ENCODE data around the gene EXOC1L.
A peak's percentile ranks its signal among the peaks of the same experiment; 100 is the strongest.

The EXOC1L gene

GRCh38 chr4:55859711-55860110 is 40.1 kb downstream of the EXOC1L start:
- intact Hi-C loops (cut with DNase I; ENCODE audit: low total_unique reads), result loop anchor here (10.0 kb wide), 2 partner anchors 465 to 515 kb away; partner anchors contain the start of genes SRD5A3 and TMEM165
- DNase-seq, result no peak
- Histone ChIP-seq H3K4me1 (peaks cover 0 to 8% (median 5%) of the 10 kb centered on the region in 4 donors), H3K27ac (no peak overlapping the region), H3K9me3 (no peaks in the 10 kb centered on the region), H3K4me3 (no peak overlapping the region), H3K36me3 (peaks cover 4 to 40% (median 6%) of the 10 kb centered on the region in 3 donors), H3K27me3 (no peaks in the 10 kb centered on the region)
- TF ChIP-seq, protein P1, sequence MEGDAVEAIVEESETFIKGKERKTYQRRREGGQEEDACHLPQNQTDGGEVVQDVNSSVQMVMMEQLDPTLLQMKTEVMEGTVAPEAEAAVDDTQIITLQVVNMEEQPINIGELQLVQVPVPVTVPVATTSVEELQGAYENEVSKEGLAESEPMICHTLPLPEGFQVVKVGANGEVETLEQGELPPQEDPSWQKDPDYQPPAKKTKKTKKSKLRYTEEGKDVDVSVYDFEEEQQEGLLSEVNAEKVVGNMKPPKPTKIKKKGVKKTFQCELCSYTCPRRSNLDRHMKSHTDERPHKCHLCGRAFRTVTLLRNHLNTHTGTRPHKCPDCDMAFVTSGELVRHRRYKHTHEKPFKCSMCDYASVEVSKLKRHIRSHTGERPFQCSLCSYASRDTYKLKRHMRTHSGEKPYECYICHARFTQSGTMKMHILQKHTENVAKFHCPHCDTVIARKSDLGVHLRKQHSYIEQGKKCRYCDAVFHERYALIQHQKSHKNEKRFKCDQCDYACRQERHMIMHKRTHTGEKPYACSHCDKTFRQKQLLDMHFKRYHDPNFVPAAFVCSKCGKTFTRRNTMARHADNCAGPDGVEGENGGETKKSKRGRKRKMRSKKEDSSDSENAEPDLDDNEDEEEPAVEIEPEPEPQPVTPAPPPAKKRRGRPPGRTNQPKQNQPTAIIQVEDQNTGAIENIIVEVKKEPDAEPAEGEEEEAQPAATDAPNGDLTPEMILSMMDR (IDR thresholded peaks at IDR 0.05), result no peak

DNA sequence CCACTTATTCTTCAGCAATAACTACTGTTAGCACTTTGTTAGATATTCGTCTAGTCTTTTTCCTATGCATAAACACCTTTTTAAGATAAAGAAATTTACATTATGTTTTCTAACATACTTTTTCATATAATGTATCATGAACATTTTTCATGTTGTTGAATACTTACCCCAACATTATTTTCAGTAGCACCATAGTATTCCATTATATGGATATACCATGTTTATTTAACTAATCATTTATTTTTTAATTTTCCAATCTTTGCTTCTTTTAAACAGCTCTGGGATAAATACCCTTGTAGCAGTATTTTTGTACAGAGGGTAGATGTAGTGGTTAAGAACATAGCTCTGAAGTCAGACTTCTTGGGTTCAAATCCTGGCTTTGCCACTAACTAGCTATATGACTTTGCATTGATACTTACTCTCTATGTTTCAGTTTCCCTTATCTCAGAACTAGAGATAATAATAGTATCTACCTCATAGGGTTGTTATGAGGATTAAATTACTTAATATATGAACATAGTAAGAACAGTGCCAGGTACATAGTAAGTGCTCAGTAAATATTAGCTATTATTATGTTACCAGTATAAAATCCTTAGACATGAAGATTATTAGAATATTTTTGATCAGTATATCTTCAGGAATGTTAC is 45.1 kb downstream of the EXOC1L start:
- Histone ChIP-seq H3K27ac (peak overlapping the region; percentile 47 to 71), H3K27me3 (no peaks in the 10 kb centered on the region), H3K36me3 (peaks cover 17 to 51% (median 22%) of the 10 kb centered on the region in 3 donors), H3K4me3 (no peak overlapping the region), H3K4me1 (peaks cover 0 to 23% (median 12%) of the 10 kb centered on the region in 4 donors), H3K9me3 (no peaks in the 10 kb centered on the region)
- DNase-seq, result no peak
- TF ChIP-seq, protein P1 (IDR thresholded peaks at IDR 0.05), result no peak
- intact Hi-C loops (cut with DNase I; ENCODE audit: low total_unique reads), result no loop called here

DNA sequence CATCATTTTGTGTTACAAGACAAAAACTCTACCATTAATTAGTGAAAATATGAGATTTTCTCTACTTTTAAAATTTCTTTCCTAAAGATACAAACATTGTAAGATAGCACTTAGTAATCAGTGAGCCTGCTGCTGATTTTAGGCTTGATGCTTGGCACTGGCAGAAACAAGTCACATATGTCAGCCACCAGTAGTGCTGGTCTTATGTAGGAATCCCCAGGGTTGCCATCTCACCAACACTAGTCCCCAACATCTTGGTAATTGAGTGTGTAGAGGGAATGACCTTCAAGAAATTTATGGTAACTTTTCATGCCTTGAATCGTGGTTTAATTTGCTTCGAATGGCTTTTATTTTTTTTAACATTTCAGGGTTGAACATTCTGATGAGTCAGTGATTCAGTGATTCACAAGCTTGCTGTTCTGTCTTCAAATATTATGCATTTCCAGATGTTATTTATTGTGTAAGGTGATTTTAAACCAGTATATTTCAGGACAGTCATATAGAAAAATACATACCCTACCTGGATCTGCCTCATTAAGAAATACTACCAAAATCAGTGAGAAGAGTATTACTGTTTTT is 45.7 kb downstream of the EXOC1L start:
- intact Hi-C loops (cut with DNase I; ENCODE audit: low total_unique reads), result no loop called here
- DNase-seq, result no peak
- Histone ChIP-seq H3K36me3 (peaks cover 20 to 50% (median 29%) of the 10 kb centered on the region in 3 donors), H3K27me3 (no peaks in the 10 kb centered on the region), H3K4me1 (peaks cover 0 to 23% (median 12%) of the 10 kb centered on the region in 4 donors), H3K27ac (peak overlapping the region; percentile 47 to 71), H3K4me3 (no peak overlapping the region), H3K9me3 (no peaks in the 10 kb centered on the region)
- TF ChIP-seq, protein P1 (IDR thresholded peaks at IDR 0.05), result no peak

GRCh38 chr4:55866290-55866907 is 46.8 kb downstream of the EXOC1L start:
- Histone ChIP-seq H3K36me3 (peaks cover 31 to 51% (median 39%) of the 10 kb centered on the region in 3 donors), H3K27me3 (no peaks in the 10 kb centered on the region), H3K4me3 (no peak overlapping the region), H3K9me3 (no peaks in the 10 kb centered on the region), H3K4me1 (peaks cover 0 to 23% (median 12%) of the 10 kb centered on the region in 4 donors), H3K27ac (peak overlapping the region; percentile 47 to 71)
- intact Hi-C loops (cut with DNase I; ENCODE audit: low total_unique reads), result no loop called here
- no peak for DNase-seq
- TF ChIP-seq, protein P1 (IDR thresholded peaks at IDR 0.05), result no peak

DNA sequence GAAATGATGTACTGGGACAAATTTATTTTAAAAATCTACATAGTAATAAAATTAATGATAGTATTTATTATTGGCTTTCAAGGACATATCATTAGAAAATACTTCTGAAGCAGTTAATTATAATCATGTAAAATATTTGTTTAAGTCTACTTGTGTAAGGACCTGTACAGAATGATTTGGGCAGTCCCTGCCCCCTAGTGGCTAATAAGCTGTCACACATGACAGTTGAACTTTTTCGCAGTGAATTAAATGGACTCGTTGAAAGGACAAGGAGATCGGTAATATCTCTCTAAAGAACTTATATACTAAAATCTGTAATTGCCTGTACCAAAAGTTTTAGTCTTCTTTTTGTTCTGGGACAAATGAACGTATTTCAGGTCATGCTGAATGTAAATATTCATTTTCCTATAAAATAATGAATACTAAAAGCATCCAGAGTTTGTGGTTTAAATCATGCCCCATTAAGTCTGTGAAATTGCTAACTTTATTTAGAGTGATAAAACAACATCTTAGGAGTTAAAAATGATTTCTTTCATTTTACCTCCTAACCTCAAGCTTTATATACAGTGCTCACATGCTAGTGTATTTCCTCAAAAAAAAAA is 47.5 kb downstream of the EXOC1L start:
- Histone ChIP-seq H3K4me1 (peaks cover 0 to 23% (median 12%) of the 10 kb centered on the region in 4 donors), H3K9me3 (no peaks in the 10 kb centered on the region), H3K27ac (peak overlapping the region; percentile 47 to 71), H3K36me3 (peaks cover 38 to 51% (median 44%) of the 10 kb centered on the region in 3 donors), H3K27me3 (no peaks in the 10 kb centered on the region), H3K4me3 (no peak overlapping the region)
- intact Hi-C loops (cut with DNase I; ENCODE audit: low total_unique reads), result no loop called here
- TF ChIP-seq, protein P1 (IDR thresholded peaks at IDR 0.05), result peak; percentile 58 to 66
- DNase-seq, result no peak
